Activated naive CD4-positive, alpha-beta T cell treated with Interleukin-2 at 50 U/mL for 16 hours (primary cell): Measurements from ENCODE around the gene IMPG2.

ENCODE experiments used
- DNase-seq: peaks from one replicate; pipeline ENCODE4 v3.0.0-alpha.2; 2020

IMPG2 gene

GRCh38 chr3:101230618-101231017, 89.8 kb downstream of the IMPG2 start:
- DNase-seq = no peak

GRCh38 chr3:101229681-101230080, 90.7 kb downstream of the IMPG2 start:
- DNase-seq = no peak

DNA sequence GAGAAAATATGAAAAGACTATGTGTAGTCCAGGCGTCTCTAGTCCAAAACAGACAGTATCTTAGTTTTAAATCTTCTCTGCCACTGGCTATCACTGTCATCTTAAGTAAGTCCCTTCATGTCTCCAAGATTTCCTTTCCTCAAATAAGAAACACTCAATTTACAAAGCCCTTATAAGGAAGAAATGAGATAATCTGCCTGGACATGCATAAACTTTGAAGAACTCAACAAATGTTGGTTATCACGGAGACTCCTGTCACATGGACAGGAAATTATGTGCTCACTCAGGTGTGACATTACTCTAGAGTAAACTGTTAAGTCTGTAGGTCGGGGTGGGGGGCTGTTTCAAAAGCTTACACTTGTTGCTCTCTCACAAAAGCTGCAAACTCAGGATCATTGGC, 91.9 kb downstream of the IMPG2 start:
- no peak for DNase-seq

GRCh38 chr3:101224739-101225138, 95.6 kb downstream of the IMPG2 start:
- DNase-seq = no peak

DNA sequence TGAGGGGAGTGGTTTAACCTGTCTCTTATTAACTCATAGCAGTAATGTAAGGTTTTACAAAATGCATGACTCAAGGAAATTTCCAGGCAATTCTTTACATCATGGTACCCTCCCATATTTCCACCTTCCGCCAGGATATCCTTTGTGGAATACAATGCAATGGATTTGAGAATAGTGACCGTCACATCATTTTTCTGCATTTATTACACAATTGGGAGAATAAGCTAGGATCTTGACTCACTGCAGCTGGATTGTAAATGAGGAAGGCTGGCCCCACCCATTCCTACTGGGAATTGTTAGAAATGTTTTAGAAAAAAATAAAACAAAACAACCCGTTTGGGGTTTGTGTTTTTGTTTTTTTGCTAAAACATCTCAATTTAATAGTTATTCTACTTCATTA, 97.4 kb downstream of the IMPG2 start:
- DNase-seq = no peak

DNA sequence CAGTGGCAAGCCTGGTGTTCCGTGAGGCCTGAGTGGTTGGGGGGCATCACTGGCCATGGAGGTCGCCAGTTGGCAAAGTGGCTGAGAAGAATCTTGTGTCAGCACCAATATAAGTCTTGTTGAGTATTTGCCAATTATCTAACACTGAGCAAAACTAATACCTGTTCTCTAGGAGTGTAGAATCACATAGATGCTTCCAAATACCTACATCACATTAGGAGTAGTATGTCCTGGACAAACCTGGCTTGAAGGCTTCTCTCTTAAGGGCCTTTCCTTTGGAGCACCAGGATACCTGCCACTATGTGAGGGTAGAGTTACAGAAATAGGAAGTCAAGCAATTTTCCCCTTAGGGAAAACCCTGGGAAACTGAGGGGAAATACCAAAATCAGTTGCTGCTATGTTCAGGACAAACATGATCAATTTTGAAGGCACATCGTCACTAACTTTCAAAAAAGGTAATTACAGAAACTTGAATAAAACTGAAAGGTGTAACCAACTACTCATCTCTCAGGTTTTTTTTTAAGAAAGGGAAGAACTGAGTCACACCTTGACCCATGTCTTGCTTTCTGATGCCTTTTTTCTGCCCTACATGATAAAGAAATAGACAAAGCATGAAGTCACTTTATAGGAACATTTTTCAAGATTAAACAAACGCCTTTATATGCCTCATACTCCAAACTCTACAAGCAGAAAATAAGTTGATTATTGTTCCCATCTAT, 100.4 kb downstream of the IMPG2 start:
- no peak for DNase-seq

DNA sequence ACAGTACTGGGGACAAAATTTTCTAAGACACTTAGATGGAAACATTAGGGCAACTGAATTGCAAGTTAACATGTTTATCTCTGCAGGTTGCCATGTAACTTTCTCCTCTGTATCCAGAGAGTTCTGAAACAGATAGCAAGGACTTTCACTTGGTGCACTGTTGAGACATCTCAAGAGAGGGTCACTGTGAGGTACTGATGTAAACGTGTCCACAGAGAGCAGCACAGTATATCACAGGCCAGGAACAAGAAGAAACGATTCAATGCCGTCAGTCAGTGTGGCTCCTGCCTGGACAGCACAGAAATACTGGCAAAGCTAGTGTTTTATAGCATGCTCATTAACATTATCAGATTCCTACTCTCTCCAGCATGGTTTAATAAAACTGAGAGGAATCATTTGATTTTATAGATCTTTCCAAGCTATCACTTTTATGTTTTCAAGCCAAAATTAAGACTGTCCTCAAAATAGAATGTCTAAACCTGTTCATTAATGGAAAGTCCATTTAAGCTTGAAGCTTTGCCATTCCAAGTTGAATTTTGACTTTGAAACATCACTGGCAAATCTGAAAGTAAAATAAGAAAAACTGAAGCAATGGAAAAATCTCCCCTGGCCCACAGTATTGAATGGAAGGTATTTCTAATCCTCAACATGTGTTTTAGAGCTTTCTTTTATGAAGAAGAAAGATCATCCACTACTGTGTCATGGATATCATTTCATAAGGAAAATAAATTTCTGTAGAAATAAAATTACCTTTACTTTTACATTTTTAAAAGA, 102.7 kb downstream of the IMPG2 start:
- DNase-seq = no peak

GRCh38 chr3:101216710-101217465, 103.5 kb downstream of the IMPG2 start:
- DNase-seq = no peak

GRCh38 chr3:101212730-101213129, 107.6 kb downstream of the IMPG2 start:
- DNase-seq = no peak

GRCh38 chr3:101204246-101204645, 116.1 kb downstream of the IMPG2 start:
- DNase-seq = no peak

GRCh38 chr3:101203411-101203810, 117.0 kb downstream of the IMPG2 start:
- DNase-seq = no peak

DNA sequence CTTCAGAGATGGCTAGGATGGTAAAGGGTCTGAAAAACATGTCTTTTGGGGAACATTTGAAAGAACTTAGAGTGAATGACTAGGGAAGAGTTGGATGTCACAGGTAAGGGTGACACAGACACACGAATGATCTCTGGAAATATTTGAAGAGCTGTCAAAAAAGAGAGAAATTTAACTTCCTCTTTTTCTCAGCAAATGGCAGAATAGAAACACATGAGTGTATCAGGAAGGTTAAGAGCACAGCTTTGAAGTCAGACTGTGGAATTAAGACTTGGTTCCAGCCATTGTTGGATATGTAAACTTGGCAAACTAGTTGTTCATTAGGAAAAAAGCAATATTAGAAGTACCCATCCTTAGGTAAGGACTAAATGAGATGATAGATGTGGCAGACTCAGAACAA, 117.7 kb downstream of the IMPG2 start:
- DNase-seq = no peak

DNA sequence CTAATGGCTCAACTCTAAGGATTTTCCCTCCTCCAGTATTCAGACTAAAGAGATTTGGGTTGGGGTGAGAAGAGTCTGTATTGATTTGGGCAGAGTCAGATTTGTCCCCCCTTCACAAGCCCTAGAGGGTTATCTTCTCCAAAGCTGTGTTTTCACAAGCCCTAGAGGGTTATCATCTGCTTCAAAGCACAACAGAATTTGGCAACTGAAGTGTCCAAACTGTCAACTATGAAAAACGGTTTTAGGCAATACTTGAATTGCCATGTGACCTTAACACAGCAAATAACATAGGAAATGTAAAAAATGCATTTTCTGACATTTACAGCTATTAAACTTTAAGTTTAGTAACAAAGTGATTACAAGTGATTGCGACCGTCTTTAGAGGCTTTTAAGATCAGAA, 119.9 kb downstream of the IMPG2 start:
- no peak for DNase-seq

DNA sequence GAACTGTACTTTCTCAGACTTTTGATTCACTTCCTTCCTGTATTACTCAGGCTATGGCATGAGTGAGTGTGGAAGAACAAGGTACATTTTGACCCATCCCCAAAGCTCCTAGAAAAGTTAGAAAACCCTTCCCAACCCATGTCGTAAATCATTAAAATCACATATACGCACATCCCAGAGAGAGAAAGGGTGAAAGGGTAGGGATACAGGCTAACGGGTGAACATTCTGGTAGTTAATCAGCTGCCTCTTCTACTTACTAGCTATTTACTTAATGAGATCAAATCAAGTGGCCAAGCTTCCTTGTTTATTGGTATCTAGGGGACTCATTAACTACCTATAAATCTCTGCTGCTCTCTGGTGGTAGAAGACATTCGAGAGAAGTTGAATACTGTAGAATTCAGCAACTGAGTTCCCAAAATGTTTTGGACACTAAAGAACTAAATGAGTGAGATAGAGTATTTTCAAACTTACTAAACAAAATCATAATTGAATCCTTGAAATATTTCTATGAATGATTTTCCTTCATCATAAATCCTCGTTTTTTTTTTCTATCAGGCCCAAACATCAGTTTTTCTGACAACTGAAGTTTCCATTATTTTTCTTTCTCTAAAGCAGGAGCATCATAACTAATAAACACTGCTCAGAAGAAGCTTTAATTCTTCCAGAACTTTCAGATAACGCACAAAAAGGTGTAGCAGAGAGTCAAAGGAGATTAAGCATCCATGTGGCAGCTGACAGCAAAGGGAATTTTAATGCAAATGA, 124.2 kb downstream of the IMPG2 start:
- DNase-seq = no peak

DNA sequence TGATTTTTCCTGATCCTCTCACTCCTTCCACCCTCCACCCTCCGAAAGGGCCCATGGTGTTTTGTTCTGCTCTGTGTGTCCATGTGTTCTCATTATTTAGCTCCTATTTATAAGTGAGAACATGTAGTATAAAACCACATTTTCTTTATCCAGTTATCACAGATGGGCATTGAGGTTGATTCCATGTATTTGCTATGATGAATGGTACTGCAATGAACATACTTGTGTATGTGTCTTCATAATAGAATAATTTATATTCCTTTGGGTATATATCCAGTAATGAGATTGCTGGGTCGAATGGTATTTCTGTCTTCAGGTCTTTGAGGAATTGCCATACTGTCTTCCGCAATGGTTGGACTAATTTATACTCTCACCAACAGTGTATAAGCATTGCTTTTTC, 126.0 kb downstream of the IMPG2 start:
- no peak for DNase-seq

- DNase-seq = no peak
Measured at GRCh38 chr3:101193957-101194356, 126.4 kb downstream of the IMPG2 start.

DNA sequence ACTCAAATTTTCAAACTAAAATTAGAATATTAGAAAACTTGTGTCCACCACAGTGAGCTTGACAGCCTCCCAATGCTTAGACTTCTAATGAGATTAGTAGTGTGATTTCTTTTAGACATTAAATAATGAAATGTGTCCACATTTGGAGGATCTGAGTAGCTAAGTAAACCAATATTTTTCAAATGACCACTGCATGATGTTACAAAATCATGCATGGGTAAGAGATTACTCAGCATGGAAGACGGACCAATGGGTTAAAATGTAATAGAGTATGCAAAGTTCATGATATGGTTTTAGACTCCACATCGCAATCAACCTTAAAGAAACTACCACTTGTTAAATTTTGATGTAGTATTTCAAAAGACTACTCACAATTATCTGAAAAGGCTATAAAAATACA, 130.6 kb downstream of the IMPG2 start:
- no peak for DNase-seq

DNA sequence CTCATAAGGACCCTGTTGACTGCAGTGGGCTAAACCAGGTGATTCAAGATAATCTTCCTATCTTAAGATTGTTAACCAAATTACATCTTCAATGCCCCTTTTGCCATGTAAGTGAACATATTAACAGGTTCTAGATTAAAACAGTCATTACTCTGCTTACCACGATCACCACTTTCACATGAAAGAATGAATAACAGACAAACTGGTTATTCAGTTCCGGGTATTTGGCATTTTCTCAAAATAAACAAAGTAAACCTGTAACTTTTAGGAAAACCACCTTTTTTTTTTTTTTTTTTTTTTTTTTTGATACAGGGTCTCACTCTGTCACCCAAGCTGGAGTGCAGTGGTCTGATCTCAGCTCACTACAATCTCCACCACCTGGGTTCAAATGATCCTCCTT, 131.2 kb downstream of the IMPG2 start:
- DNase-seq = no peak

- DNase-seq = no peak
Measured at GRCh38 chr3:101185341-101185740, 135.0 kb downstream of the IMPG2 start.

DNA sequence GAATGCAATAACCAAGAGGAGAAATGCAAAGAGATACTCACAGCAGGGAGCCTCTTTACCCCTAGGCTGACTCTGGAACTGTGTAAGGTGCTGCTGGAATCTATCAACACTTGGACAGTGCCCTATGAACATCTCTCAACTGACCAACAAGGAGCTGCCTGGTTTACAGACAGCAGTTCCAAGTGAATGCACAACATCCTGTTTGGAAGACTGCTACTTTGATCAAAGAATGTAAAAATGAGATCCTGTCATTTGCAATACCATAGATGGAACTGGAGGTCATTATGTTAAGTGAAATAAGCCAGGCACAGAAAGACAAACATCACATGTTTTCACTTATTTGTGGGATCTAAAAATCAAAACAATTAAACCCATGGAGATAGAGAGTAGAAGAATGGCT, 136.3 kb downstream of the IMPG2 start:
- no peak for DNase-seq

- DNase-seq = no peak
Measured at GRCh38 chr3:101183151-101183550, 137.2 kb downstream of the IMPG2 start.

GRCh38 chr3:101182734-101183133, 137.6 kb downstream of the IMPG2 start:
- DNase-seq = no peak

- DNase-seq = no peak
Measured at GRCh38 chr3:101181801-101182200, 138.6 kb downstream of the IMPG2 start.
